ENCODE measurements around the gene CAMK2N2. TPM values are rescaled to one million over a fixed set of nuclear protein-coding genes. Genes with fewer than 3 reads are reported as not detected.
A peak's percentile ranks its signal among the peaks of the same experiment; 100 is the strongest.

CAMK2N2 gene
- total and polyA plus RNA-seq, 9 of the 15 experiments (the other 6 are each of a cell fraction or from before 2014, with no cell fraction given), result 0.08 to 0.22 (median 0.11) TPM; not detected in 5

- TF ChIP-seq REST (IDR thresholded peaks at IDR 0.05; ENCODE audit: borderline replicate concordance) (no peak), REST (CRISPR knock-in tag; IDR thresholded peaks at IDR 0.05; ENCODE audit: low read depth) (0 out of 2 replicates have a peak, but pooled peaks have one; percentile 43), CBFB (CRISPR knock-in tag; IDR thresholded peaks at IDR 0.05) (no peak), PPARD (CRISPR knock-in tag; IDR thresholded peaks at IDR 0.05) (no peak), MTA3 (IDR thresholded peaks at IDR 0.05; ENCODE audit: borderline replicate concordance) (peak; percentile 86), FOXP1 (CRISPR knock-in tag; IDR thresholded peaks at IDR 0.05) (peak; percentile 57; the same call in 1 of the 2 replicates), ZNF644 (tag; IDR thresholded peaks at IDR 0.05; ENCODE audit: low read depth) (0 out of 2 replicates have a peak, but pooled peaks have one; percentile 25), ARID2 (IDR thresholded peaks at IDR 0.05) (no peak), HDAC8 (tag; IDR thresholded peaks at IDR 0.05) (0 out of 2 replicates have a peak, but pooled peaks have one; percentile 30), XRCC3 (IDR thresholded peaks at IDR 0.05) (no peak), ZBTB1 (CRISPR knock-in tag; IDR thresholded peaks at IDR 0.05; ENCODE audit: borderline replicate concordance, low read depth) (no peak; the same call in 1 of the 2 replicates), ZNF830 (CRISPR knock-in tag; IDR thresholded peaks at IDR 0.05) (no peak), PATZ1 (CRISPR knock-in tag; IDR thresholded peaks at IDR 0.05; ENCODE audit: borderline replicate concordance) (0 out of 2 replicates have a peak, but pooled peaks have one; percentile 29), NFYB (IDR thresholded peaks at IDR 0.05; ENCODE audit: extremely low read depth, insufficient read length) (no peak), EP300 (IDR thresholded peaks at IDR 0.05; ENCODE audit: low read length) (peak; percentile 46), ZBTB43 (CRISPR knock-in tag; IDR thresholded peaks at IDR 0.05) (no peak)
Measured at GRCh38 chr3:184248454-184249411, 12.6 kb downstream of the CAMK2N2 start, which contains the start of gene ALG3 (continued).

Measured in K562 (cell line).